Erythroblast (primary cell): Measurements from ENCODE around the gene GGCT.

Source experiments
- GATA1 ChIP-seq: IDR thresholded peaks from 2 replicates; pipeline ENCODE4 v1.6.1; 2011; ENCODE audit warnings: low read depth, mild to moderate bottlenecking, control low read depth, low read length, moderate library complexity
- POLR2A ChIP-seq: IDR thresholded peaks from 2 replicates; pipeline ENCODE4 v1.6.1; 2011; ENCODE audit warnings: mild to moderate bottlenecking, low read length

- no peak for TF ChIP-seq POLR2A
- TF ChIP-seq GATA1: no peak
Measured at GRCh38 chr7:30465046-30465810, 39.4 kb downstream of the GGCT start.
